Vagina (tissue), 2 donors: ENCODE measurements around the gene JAKMIP1.

Source experiments
- CTCF ChIP-seq, 3 experiments: fragments of 450-650 bp in 2 of 3; fragments of 200-600 bp in 1 of 3; sonication (generic) in 1 of 3; IDR thresholded peaks; one replicate each; pipeline ENCODE4 v1.5.1; 2017 to 2019; ENCODE audit warnings: antibody characterized with exemption in 3 of 3, mild to moderate bottlenecking in 2 of 3, moderate library complexity in 2 of 3
- POLR2A ChIP-seq, 2 donors: fragments of 450-650 bp; IDR thresholded peaks; one replicate each; pipeline ENCODE4 v1.6.1; 2017; ENCODE audit warnings: antibody characterized with exemption in 2 of 2, mild to moderate bottlenecking in 2 of 2, moderate library complexity in 2 of 2
- POLR2AphosphoS5 ChIP-seq, 2 donors: sonication (generic); formaldehyde crosslinking; IDR thresholded peaks; one replicate each; pipeline ENCODE4 v1.9.0; 2017; ENCODE audit warnings: antibody characterized with exemption in 2 of 2, mild to moderate bottlenecking in 2 of 2, low read depth in 1 of 2; ENCODE audit not compliant: insufficient read depth in 1 of 2

GRCh38 chr4:6032249-6033244 lies 167.8 kb downstream of the JAKMIP1 start:
- TF ChIP-seq CTCF (IDR thresholded peaks at IDR 0.05): no peak
- TF ChIP-seq POLR2A (IDR thresholded peaks at IDR 0.05): no peak
- TF ChIP-seq POLR2AphosphoS5 (IDR thresholded peaks at IDR 0.05; ENCODE audit: insufficient read depth in 1 of 2, low read depth in 1 of 2): no peak
